ENCODE measurements around the gene LHX4. TPM values are rescaled to one million over a fixed set of nuclear protein-coding genes. Genes with fewer than 3 reads are reported as not detected.
A peak's percentile ranks its signal among the peaks of the same experiment; 100 is the strongest.

LHX4 gene
- total and polyA plus RNA-seq, 2 of the 13 experiments (the other 11 are each of a cell fraction or from before 2014, with no cell fraction given): 0.03 to 0.07 TPM

DNA sequence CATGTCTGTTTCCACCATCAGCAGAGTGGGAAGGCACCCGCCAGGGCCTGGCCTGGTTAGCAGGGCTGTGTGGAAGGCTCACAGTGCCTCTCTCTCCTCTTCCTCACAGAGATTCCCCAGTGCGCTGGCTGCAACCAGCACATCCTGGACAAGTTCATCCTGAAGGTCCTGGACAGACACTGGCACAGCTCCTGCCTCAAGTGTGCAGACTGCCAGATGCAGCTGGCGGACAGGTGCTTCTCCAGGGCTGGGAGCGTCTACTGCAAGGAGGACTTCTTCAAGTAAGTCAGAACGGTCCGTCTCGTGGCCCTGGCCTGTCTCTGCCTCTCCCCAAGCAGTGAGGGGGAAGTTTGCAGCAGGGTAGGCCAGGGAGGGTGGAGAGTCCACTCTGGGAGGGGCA, 18.1 kb downstream of the LHX4 start (continued):
- TF ChIP-seq, protein P1, sequence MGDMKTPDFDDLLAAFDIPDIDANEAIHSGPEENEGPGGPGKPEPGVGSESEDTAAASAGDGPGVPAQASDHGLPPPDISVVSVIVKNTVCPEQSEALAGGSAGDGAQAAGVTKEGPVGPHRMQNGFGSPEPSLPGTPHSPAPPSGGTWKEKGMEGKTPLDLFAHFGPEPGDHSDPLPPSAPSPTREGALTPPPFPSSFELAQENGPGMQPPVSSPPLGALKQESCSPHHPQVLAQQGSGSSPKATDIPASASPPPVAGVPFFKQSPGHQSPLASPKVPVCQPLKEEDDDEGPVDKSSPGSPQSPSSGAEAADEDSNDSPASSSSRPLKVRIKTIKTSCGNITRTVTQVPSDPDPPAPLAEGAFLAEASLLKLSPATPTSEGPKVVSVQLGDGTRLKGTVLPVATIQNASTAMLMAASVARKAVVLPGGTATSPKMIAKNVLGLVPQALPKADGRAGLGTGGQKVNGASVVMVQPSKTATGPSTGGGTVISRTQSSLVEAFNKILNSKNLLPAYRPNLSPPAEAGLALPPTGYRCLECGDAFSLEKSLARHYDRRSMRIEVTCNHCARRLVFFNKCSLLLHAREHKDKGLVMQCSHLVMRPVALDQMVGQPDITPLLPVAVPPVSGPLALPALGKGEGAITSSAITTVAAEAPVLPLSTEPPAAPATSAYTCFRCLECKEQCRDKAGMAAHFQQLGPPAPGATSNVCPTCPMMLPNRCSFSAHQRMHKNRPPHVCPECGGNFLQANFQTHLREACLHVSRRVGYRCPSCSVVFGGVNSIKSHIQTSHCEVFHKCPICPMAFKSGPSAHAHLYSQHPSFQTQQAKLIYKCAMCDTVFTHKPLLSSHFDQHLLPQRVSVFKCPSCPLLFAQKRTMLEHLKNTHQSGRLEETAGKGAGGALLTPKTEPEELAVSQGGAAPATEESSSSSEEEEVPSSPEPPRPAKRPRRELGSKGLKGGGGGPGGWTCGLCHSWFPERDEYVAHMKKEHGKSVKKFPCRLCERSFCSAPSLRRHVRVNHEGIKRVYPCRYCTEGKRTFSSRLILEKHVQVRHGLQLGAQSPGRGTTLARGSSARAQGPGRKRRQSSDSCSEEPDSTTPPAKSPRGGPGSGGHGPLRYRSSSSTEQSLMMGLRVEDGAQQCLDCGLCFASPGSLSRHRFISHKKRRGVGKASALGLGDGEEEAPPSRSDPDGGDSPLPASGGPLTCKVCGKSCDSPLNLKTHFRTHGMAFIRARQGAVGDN (CRISPR knock-in tag; IDR thresholded peaks at IDR 0.05): peak; percentile 37

DNA sequence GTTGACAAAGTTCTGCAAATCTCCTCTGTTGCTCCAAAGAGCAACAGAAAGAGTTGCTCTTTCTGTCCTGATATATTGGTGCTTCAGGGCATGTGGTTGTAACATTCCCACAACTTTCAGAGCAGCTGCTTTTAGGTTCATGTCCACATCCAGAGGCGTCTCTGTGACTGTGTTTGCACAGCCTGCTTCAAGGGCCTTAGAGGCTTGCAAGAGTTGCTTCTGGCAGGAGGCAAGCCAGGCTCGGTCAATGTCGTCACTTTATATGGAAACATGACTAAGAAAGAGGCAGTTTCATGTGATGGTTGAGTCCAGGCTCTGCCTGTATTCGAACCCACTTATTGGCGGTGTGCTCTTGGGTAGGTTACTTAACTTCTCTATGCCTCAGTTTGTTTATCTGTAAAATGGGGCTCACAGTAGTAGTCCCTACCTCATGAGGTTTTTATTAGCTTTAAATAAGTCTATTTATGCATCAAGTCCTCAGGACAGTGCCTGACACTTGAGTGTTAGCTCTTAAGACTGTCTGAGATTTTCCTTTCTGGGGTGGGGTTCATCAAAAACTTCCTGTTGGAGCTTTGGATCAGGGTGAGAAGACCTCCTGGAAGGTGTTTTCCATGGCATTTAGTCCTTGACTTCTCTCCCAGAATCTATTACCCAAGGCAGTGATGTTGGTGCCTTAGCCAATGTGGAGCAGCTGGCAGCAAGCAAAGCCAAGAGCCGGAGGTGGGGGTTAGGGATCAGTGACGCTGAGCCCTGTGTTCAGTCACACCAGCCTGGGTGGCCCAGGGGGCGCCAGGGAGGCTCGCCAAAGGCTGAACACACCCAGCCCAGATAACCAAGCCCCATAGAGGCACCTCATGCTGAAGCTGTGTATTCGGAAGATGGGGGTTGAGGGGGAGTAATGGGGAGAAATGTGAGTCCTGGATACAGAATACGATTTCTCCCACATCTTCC, 18.9 kb downstream of the LHX4 start:
- no TSS peak for BruUV-seq (replicated peaks)
- Histone ChIP-seq H3K9me3 (ENCODE audit: low read length) (no peaks in the 10 kb centered on the region), H3K9ac (ENCODE audit: insufficient read depth, low read depth, low read length) (no peak overlapping the region), H3K4me1 (ENCODE audit: insufficient read depth, low read length) (peaks cover 79% of the 10 kb centered on the region), H3K4me3 (replicated peaks in 1 of 3; ENCODE audit: insufficient read depth in 1 of 3, low read depth in 2 of 3, low read length in 3 of 3) (0 out of 6 replicates have a peak overlapping the region, but pooled peaks of 1 of the 3 experiments have one; percentile 1), H3K79me2 (ENCODE audit: insufficient read depth, low read length) (no peaks in the 10 kb centered on the region), H3K36me3 (replicated peaks in 1 of 2; ENCODE audit: control insufficient read depth in 1 of 2, insufficient read depth in 2 of 2, low read length in 2 of 2) (no peaks in the 10 kb centered on the region), H3K27ac (ENCODE audit: extremely low read length, insufficient read depth, low read length) (no peak overlapping the region), H3K4me2 (ENCODE audit: low read depth, low read length) (peak overlapping the region; percentile 45), H3K27me3 (ENCODE audit: control insufficient read depth in 1 of 2, insufficient read depth in 2 of 2, low read length in 2 of 2) (no peaks in the 10 kb centered on the region; a peak in 2 of 5 replicates), H2AFZ (ENCODE audit: low read length) (no peak overlapping the region), H4K20me1 (ENCODE audit: insufficient read depth, low read length) (no peaks in the 10 kb centered on the region)
- in situ Hi-C loops (cut with HindIII; ENCODE audit: extremely low pct_ligation_motif_present, low pct_unique_long_range_greater_than_20kb): no loop called here
- no peak for FAIRE-seq
- 23% methylated on average over 8 of the region's 11 CpGs for WGBS (ENCODE audit: low lambda C conversion rate)
- ATAC-seq: peak; percentile 41
- TF ChIP-seq, protein P2, sequence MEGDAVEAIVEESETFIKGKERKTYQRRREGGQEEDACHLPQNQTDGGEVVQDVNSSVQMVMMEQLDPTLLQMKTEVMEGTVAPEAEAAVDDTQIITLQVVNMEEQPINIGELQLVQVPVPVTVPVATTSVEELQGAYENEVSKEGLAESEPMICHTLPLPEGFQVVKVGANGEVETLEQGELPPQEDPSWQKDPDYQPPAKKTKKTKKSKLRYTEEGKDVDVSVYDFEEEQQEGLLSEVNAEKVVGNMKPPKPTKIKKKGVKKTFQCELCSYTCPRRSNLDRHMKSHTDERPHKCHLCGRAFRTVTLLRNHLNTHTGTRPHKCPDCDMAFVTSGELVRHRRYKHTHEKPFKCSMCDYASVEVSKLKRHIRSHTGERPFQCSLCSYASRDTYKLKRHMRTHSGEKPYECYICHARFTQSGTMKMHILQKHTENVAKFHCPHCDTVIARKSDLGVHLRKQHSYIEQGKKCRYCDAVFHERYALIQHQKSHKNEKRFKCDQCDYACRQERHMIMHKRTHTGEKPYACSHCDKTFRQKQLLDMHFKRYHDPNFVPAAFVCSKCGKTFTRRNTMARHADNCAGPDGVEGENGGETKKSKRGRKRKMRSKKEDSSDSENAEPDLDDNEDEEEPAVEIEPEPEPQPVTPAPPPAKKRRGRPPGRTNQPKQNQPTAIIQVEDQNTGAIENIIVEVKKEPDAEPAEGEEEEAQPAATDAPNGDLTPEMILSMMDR (CRISPR knock-in tag; IDR thresholded peaks at IDR 0.05): peak; percentile 53
- no peak for TF ChIP-seq ZNF746 (CRISPR knock-in tag; IDR thresholded peaks at IDR 0.05)
- peak; percentile 37 for TF ChIP-seq STAG1 (CRISPR knock-in tag; IDR thresholded peaks at IDR 0.05)
- TF ChIP-seq FOXC1 (CRISPR knock-in tag; IDR thresholded peaks at IDR 0.05; ENCODE audit: borderline replicate concordance): no peak
- peak; percentile 31 for TF ChIP-seq XRCC5 (optimal IDR thresholded peaks at IDR 0.05; ENCODE audit: low read length)
- TF ChIP-seq, protein P3, sequence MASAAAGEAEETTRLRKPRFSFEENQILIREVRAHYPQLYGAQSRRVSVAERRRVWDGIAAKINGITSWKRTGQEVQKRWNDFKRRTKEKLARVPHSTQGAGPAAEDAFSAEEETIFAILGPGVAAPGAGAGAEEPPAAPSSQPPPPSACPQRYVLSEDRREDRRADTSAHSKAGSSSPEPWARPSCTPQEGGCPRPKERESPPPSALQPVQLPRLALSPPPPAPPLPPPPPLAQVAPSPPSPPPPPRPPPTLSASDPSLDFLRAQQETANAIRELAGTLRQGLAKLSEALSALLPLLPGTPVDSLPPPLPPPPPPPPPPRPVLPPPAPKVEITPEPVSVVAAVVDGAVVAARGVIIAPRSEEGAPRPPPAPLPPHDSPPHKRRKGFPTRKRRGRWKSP (CRISPR knock-in tag; IDR thresholded peaks at IDR 0.05): no peak
- TF ChIP-seq ZNF616 (CRISPR knock-in tag; IDR thresholded peaks at IDR 0.05; ENCODE audit: low read depth): no peak
- peak; percentile 7; the same call in 1 of the 2 replicates for TF ChIP-seq CREB1 (IDR thresholded peaks at IDR 0.05)
- no peak for TF ChIP-seq CREB1 (CRISPR knock-in tag; IDR thresholded peaks at IDR 0.05)
- no peak for TF ChIP-seq SMARCE1 (IDR thresholded peaks at IDR 0.05; ENCODE audit: borderline replicate concordance)
- TF ChIP-seq ZNF629 (CRISPR knock-in tag; conservative IDR thresholded peaks at IDR 0.05): peak; percentile 85
- intact Hi-C loops (cut with micrococcal nuclease; ENCODE audit: unreplicated experiment): loop anchor here (10.0 kb wide), 1 partner anchor 64 kb away; no protein-coding TSS in a partner anchor
- ChIA-PET POLR2A (no interaction called here), CTCF (ENCODE audit: low intra/inter-chr PET ratio, low total read pairs) (interaction anchor here (1.1 kb wide), 1 partner anchor 168 kb away, joined by 3 read pairs; no protein-coding TSS in a partner anchor)
- DNase-seq (ENCODE audit: low spot score): no peak
